ENCODE measurements around the gene GTPBP2.
A peak's percentile ranks its signal among the peaks of the same experiment; 100 is the strongest.

GTPBP2 gene

DNA sequence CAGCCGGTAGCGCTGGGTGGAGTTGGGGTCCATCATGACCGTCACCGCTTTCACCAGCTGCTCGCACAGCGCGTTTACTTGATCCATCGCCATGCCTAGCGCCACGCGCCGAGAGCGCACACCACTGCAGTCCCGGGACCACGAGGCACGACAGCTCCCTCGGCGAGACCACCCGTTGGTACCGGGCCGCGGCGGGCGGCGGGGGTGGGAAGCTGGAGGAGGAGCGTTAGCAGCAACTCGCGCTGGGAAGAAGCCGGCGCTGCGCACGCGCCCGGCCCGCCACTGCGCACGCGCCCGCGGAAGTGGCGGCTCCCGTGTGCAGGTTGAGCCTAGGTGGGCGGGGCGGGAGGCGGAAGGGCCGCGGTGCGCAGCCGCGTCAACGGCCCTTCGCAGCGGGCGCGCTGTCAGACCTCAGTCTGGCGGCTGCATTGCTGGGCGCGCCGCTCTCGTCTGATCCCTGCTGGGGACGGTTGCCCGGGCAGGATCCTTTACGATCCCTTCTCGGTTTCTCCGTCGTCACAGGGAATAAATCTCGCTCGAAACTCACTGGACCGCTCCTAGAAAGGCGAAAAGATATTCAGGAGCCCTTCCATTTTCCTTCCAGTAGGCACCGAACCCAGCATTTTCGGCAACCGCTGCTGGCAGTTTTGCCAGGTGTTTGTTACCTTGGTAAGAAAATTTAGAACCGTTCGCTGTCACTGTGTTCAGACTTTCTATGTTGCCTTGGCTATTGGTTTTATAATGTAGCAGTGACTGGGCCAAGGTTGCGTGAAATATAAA is 53.1 kb downstream of the GTPBP2 start, which contains the start of the genes POLH and XPO5 (continued):
- TF ChIP-seq ZNF488 (tag by site-specific recombination; IDR thresholded peaks at IDR 0.05) = no peak
- no peak for TF ChIP-seq ZNF18 (tag by site-specific recombination; IDR thresholded peaks at IDR 0.05)
- TF ChIP-seq ZNF530 (tag by site-specific recombination; IDR thresholded peaks at IDR 0.05; ENCODE audit: low read depth) = no peak
- TF ChIP-seq, protein P1, sequence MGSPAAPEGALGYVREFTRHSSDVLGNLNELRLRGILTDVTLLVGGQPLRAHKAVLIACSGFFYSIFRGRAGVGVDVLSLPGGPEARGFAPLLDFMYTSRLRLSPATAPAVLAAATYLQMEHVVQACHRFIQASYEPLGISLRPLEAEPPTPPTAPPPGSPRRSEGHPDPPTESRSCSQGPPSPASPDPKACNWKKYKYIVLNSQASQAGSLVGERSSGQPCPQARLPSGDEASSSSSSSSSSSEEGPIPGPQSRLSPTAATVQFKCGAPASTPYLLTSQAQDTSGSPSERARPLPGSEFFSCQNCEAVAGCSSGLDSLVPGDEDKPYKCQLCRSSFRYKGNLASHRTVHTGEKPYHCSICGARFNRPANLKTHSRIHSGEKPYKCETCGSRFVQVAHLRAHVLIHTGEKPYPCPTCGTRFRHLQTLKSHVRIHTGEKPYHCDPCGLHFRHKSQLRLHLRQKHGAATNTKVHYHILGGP (tag by site-specific recombination; IDR thresholded peaks at IDR 0.05) = 0 out of 2 replicates have a peak, but pooled peaks have one; percentile 24
- TF ChIP-seq IKZF3 (tag by site-specific recombination; IDR thresholded peaks at IDR 0.05) = peak; percentile 73; the same call in 1 of the 2 replicates
- no peak for TF ChIP-seq ZNF560 (tag by site-specific recombination; IDR thresholded peaks at IDR 0.05; ENCODE audit: borderline replicate concordance)
- 0 out of 2 replicates have a peak, but pooled peaks have one; percentile 20 for TF ChIP-seq ZFP69B (tag by site-specific recombination; IDR thresholded peaks at IDR 0.05)
- TF ChIP-seq, protein P2, sequence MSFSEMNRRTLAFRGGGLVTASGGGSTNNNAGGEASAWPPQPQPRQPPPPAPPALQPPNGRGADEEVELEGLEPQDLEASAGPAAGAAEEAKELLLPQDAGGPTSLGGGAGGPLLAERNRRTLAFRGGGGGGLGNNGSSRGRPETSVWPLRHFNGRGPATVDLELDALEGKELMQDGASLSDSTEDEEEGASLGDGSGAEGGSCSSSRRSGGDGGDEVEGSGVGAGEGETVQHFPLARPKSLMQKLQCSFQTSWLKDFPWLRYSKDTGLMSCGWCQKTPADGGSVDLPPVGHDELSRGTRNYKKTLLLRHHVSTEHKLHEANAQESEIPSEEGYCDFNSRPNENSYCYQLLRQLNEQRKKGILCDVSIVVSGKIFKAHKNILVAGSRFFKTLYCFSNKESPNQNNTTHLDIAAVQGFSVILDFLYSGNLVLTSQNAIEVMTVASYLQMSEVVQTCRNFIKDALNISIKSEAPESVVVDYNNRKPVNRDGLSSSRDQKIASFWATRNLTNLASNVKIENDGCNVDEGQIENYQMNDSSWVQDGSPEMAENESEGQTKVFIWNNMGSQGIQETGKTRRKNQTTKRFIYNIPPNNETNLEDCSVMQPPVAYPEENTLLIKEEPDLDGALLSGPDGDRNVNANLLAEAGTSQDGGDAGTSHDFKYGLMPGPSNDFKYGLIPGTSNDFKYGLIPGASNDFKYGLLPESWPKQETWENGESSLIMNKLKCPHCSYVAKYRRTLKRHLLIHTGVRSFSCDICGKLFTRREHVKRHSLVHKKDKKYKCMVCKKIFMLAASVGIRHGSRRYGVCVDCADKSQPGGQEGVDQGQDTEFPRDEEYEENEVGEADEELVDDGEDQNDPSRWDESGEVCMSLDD (tag by site-specific recombination; IDR thresholded peaks at IDR 0.05) = no peak; the same call in 1 of the 2 replicates
- peak; percentile 47; the same call in 1 of the 2 replicates for TF ChIP-seq GLIS1 (tag by site-specific recombination; IDR thresholded peaks at IDR 0.05)
- TF ChIP-seq ZNF133 (tag by site-specific recombination; IDR thresholded peaks at IDR 0.05) = no peak
- TF ChIP-seq, protein P3, sequence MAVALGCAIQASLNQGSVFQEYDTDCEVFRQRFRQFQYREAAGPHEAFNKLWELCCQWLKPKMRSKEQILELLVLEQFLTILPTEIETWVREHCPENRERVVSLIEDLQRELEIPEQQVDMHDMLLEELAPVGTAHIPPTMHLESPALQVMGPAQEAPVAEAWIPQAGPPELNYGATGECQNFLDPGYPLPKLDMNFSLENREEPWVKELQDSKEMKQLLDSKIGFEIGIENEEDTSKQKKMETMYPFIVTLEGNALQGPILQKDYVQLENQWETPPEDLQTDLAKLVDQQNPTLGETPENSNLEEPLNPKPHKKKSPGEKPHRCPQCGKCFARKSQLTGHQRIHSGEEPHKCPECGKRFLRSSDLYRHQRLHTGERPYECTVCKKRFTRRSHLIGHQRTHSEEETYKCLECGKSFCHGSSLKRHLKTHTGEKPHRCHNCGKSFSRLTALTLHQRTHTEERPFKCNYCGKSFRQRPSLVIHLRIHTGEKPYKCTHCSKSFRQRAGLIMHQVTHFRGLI (tag by site-specific recombination; IDR thresholded peaks at IDR 0.05) = peak; percentile 88
- peak; percentile 73; the same call in 1 of the 2 replicates for TF ChIP-seq ZNF610 (tag by site-specific recombination; IDR thresholded peaks at IDR 0.05; ENCODE audit: borderline replicate concordance)
- TF ChIP-seq ZNF362 (tag by site-specific recombination; IDR thresholded peaks at IDR 0.05) = no peak
- TF ChIP-seq AEBP2 (tag by site-specific recombination; IDR thresholded peaks at IDR 0.05; ENCODE audit: borderline replicate concordance) = no peak
- TF ChIP-seq, protein P4, sequence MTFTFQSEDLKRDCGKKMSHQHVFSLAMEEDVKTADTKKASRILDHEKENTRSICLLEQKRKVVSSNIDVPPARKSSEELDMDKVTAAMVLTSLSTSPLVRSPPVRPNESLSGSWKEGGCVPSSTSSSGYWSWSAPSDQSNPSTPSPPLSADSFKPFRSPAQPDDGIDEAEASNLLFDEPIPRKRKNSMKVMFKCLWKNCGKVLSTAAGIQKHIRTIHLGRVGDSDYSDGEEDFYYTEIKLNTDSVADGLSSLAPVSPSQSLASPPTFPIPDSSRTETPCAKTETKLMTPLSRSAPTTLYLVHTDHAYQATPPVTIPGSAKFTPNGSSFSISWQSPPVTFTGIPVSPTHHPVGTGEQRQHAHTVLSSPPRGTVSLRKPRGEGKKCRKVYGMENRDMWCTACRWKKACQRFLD (tag by site-specific recombination; IDR thresholded peaks at IDR 0.05) = no peak; the same call in 1 of the 2 replicates
- no peak for TF ChIP-seq ZBTB49 (tag by site-specific recombination; IDR thresholded peaks at IDR 0.05; ENCODE audit: low read depth)
- TF ChIP-seq ZIC2 (tag by site-specific recombination; IDR thresholded peaks at IDR 0.05) = peak; percentile 83
- no peak for TF ChIP-seq ZSCAN4 (tag by site-specific recombination; IDR thresholded peaks at IDR 0.05)
- TF ChIP-seq ZBTB17 (tag by site-specific recombination; IDR thresholded peaks at IDR 0.05) = peak; percentile 75
